ENCODE data around the gene PDE7B. TPM values are rescaled to one million over a fixed set of nuclear protein-coding genes. Genes with fewer than 3 reads are reported as not detected.

Gene PDE7B
- total RNA-seq, 1 experiment from 2014 or later, result not detected

GRCh38 chr6:135921188-135921587, 69.7 kb downstream of the PDE7B start (continued):
- TF ChIP-seq HMGXB4 (CRISPR knock-in tag; IDR thresholded peaks at IDR 0.05), result no peak
- TF ChIP-seq ZNF121 (CRISPR knock-in tag; IDR thresholded peaks at IDR 0.05), result no peak
- TF ChIP-seq, protein P1, sequence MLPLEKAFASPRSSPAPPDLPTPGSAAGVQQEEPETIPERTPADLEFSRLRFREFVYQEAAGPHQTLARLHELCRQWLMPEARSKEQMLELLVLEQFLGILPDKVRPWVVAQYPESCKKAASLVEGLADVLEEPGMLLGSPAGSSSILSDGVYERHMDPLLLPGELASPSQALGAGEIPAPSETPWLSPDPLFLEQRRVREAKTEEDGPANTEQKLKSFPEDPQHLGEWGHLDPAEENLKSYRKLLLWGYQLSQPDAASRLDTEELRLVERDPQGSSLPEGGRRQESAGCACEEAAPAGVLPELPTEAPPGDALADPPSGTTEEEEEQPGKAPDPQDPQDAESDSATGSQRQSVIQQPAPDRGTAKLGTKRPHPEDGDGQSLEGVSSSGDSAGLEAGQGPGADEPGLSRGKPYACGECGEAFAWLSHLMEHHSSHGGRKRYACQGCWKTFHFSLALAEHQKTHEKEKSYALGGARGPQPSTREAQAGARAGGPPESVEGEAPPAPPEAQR (CRISPR knock-in tag; IDR thresholded peaks at IDR 0.05), result no peak
- TF ChIP-seq CTCF (IDR thresholded peaks at IDR 0.05), result no peak

- DNase-seq (ENCODE audit: low spot score), result no peak
- H3K36me3 Mint-ChIP-seq, result peaks cover 6% of the 10 kb centered on the region; the same call in 1 of the 2 replicates
- ChIA-PET POLR2A (no interaction called here), CTCF (interaction anchor here (1.1 to 2.8 kb wide), 2 partner anchors 12 to 245 kb away, joined by 3 to 10 read pairs; no protein-coding TSS in a partner anchor)
- H3K27ac Mint-ChIP-seq, result peak overlapping the region; percentile 95
- ATAC-seq, result peak; percentile 94
- peaks cover 40% of the 10 kb centered on the region for H3K4me1 Mint-ChIP-seq
- peaks cover 14% of the 10 kb centered on the region; the same call in 1 of the 2 replicates for H3K9me3 Mint-ChIP-seq
- no peak overlapping the region for H3K4me3 Mint-ChIP-seq
- no peak for TF ChIP-seq FOXP1 (CRISPR knock-in tag; IDR thresholded peaks at IDR 0.05; ENCODE audit: borderline replicate concordance)
- TF ChIP-seq GTF2I (CRISPR knock-in tag; conservative IDR thresholded peaks at IDR 0.05), result no peak
- TF ChIP-seq ATF1 (CRISPR knock-in tag; IDR thresholded peaks at IDR 0.05), result no peak
- no peak for TF ChIP-seq TEAD1 (CRISPR knock-in tag; IDR thresholded peaks at IDR 0.05)
- no peak for TF ChIP-seq JUN (CRISPR knock-in tag; IDR thresholded peaks at IDR 0.05)
- TF ChIP-seq, protein P2, sequence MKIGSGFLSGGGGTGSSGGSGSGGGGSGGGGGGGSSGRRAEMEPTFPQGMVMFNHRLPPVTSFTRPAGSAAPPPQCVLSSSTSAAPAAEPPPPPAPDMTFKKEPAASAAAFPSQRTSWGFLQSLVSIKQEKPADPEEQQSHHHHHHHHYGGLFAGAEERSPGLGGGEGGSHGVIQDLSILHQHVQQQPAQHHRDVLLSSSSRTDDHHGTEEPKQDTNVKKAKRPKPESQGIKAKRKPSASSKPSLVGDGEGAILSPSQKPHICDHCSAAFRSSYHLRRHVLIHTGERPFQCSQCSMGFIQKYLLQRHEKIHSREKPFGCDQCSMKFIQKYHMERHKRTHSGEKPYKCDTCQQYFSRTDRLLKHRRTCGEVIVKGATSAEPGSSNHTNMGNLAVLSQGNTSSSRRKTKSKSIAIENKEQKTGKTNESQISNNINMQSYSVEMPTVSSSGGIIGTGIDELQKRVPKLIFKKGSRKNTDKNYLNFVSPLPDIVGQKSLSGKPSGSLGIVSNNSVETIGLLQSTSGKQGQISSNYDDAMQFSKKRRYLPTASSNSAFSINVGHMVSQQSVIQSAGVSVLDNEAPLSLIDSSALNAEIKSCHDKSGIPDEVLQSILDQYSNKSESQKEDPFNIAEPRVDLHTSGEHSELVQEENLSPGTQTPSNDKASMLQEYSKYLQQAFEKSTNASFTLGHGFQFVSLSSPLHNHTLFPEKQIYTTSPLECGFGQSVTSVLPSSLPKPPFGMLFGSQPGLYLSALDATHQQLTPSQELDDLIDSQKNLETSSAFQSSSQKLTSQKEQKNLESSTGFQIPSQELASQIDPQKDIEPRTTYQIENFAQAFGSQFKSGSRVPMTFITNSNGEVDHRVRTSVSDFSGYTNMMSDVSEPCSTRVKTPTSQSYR (CRISPR knock-in tag; IDR thresholded peaks at IDR 0.05), result no peak
- no peaks in the 10 kb centered on the region for H3K27me3 Mint-ChIP-seq (ENCODE audit: low read depth)
These were observed 70.7 kb downstream of the PDE7B start for GRCh38 chr6:135922174-135922573.

GRCh38 chr6:135922746-135923145, 71.2 kb downstream of the PDE7B start:
- no peaks in the 10 kb centered on the region for H3K27me3 Mint-ChIP-seq (ENCODE audit: low read depth)
- no peak for ATAC-seq
- peaks cover 38% of the 10 kb centered on the region for H3K4me1 Mint-ChIP-seq
- H3K4me3 Mint-ChIP-seq, result no peak overlapping the region
- CTCF ChIA-PET, result interaction anchor here (1.1 to 2.8 kb wide), 2 partner anchors 13 to 246 kb away, joined by 3 to 10 read pairs; no protein-coding TSS in a partner anchor
- H3K27ac Mint-ChIP-seq, result peak overlapping the region; percentile 95; the same call in 1 of the 2 replicates
- H3K9me3 Mint-ChIP-seq, result peaks cover 9% of the 10 kb centered on the region; the same call in 1 of the 2 replicates
- POLR2A ChIA-PET, result no interaction called here
- DNase-seq (ENCODE audit: low spot score), result no peak
- H3K36me3 Mint-ChIP-seq, result peaks cover 6% of the 10 kb centered on the region; the same call in 1 of the 2 replicates
- TF ChIP-seq JAZF1 (CRISPR knock-in tag; IDR thresholded peaks at IDR 0.05), result no peak
- TF ChIP-seq, protein P3, sequence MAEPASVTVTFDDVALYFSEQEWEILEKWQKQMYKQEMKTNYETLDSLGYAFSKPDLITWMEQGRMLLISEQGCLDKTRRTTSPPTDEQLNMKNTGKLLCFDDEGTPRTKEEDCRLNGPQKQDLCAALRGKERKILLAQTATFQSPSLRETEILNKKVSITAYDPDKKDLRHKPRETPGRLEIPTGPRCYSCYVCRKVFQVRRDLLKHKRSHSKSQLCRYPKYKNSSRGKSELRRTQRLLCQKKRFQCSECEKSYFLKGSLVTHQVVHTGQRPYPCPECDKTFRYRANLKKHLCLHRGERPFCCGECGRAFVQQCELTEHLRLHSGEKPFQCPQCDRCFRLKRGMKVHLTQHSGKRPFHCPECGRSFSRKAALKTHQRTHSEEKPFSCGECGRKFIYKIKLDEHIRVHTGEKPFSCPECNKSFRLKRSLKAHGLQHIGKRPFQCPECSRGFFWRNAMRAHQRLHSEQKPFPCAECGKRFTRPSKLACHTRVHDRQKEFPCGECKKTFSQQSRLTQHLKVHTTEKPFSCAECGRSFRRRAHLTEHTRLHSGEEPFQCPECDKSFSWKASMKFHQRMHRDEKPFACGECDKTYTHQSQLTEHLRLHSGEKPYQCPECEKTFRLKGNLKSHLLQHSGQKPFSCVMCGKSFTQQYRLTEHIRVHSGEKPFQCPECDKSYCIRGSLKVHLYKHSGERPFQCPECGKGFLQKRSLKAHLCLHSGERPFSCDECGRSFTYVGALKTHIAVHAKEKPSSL (CRISPR knock-in tag; conservative IDR thresholded peaks at IDR 0.05), result no peak
- TF ChIP-seq NFYB (CRISPR knock-in tag; conservative IDR thresholded peaks at IDR 0.05; ENCODE audit: low read depth), result no peak
- TF ChIP-seq ZNF219 (CRISPR knock-in tag; IDR thresholded peaks at IDR 0.05; ENCODE audit: borderline replicate concordance), result no peak
- TF ChIP-seq ATF6 (CRISPR knock-in tag; IDR thresholded peaks at IDR 0.05), result no peak
- TF ChIP-seq FOXK1 (CRISPR knock-in tag; IDR thresholded peaks at IDR 0.05), result no peak
- no peak for TF ChIP-seq ZNF423 (CRISPR knock-in tag; IDR thresholded peaks at IDR 0.05)
- no peak for TF ChIP-seq FOXJ3 (CRISPR knock-in tag; IDR thresholded peaks at IDR 0.05; ENCODE audit: borderline replicate concordance)
- no peak for TF ChIP-seq GRHL2 (CRISPR knock-in tag; IDR thresholded peaks at IDR 0.05; ENCODE audit: insufficient replicate concordance, severe bottlenecking)
- TF ChIP-seq MLX (CRISPR knock-in tag; IDR thresholded peaks at IDR 0.05), result no peak
- no peak for TF ChIP-seq ZNF232 (CRISPR knock-in tag; IDR thresholded peaks at IDR 0.05)
- no peak for TF ChIP-seq SOX15 (CRISPR knock-in tag; IDR thresholded peaks at IDR 0.05)

Data from WTC11 (cell line).